Measurements from ENCODE around the gene RBM23. TPM values are rescaled to one million over a fixed set of nuclear protein-coding genes. Genes with fewer than 3 reads are reported as not detected.

Gene RBM23
- total RNA-seq, 1 experiment from 2014 or later: 79.2 TPM

- DNase-seq (ENCODE audit: low read depth): peak; percentile 78
These were observed 32.3 kb downstream of the RBM23 start for GRCh38 chr14:22886500-22887259.

- DNase-seq (ENCODE audit: low read depth): no peak
These were observed 33.0 kb downstream of the RBM23 start for GRCh38 chr14:22885975-22886374.

DNA sequence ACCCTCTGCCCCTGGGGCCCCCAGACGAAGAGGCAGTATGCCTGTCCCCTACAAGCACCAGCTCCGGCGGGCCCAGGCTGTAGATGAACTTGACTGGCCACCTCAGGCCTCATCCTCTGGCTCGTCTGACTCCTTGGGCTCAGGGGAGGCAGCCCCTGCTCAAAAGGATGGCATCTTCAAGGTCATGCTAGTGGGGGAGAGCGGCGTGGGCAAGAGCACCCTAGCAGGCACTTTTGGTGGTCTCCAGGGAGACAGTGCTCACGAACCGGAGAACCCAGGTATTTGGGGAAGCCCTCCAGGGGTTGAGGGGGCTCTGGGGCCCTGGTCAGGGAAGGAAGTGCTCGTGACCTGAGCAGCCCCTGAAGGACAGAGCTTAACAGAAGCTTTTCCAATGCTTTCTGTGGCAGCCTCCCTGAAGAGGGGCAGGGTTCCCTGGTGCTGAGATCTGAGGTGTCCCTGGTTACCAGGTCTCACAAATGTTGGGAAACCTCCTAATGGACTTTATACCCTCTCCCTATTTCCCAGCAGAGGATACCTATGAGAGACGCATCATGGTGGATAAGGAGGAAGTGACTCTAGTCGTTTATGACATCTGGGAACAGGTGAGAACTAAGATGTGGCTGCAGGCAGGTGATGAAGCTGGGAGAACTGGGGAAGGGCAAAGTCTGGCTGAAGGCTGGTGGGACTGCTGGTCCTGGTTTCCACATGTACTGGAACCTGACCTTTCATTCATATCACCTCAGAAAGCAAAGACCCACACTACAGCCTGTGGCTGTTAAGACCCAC, 34.0 kb downstream of the RBM23 start:
- no peak for DNase-seq (ENCODE audit: low read depth)

GRCh38 chr14:22884076-22884737, 34.7 kb downstream of the RBM23 start:
- no peak for DNase-seq (ENCODE audit: low read depth)

DNA sequence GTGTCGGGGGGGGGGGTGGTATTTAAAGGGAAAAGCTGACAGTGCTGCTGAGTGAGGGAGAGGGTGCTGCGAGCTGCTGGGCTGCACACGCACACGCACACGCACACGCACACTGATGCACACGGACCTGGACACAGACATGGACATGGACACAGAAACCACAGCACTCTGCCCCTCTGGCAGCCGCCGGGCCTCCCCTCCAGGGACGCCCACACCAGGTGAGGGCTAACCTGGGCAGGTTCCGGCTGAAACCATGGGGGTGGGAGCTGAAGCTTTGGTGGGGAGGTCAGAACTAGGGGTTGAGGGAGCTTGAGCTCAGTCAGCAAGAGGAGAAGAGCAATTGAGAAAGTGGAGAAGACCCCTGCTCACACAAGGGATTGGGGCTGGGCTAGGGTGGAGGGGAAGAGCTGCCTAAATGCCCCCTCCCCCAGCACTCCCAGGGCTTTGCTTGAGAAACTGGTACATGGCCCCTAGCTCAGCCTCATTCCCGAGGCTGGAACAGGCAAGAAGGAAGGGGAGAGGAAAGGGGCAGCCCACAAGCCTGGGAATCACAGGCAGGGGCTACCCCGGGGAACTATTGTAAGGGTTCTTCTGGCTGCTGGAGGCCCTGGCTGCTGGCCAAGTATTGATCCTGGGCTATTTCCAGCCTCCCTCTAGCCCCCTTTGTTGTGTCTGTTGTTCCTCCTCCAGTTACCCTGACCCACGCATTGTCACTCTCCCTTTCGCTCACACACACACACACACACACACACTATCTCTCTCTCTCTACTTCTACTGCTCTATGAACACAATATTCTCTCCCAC, 35.6 kb downstream of the RBM23 start, which contains the start of gene REM2:
Gene REM2, plus strand, starts transcription at position 50 of the 804 bp plus-strand sequence. Its CDS starts 66 bp downstream, at position 116.
- DNase-seq (ENCODE audit: low read depth): no peak

GRCh38 chr14:22882529-22883172, 36.3 kb downstream of the RBM23 start:
- DNase-seq (ENCODE audit: low read depth): no peak

GRCh38 chr14:22882064-22882463, 36.9 kb downstream of the RBM23 start:
- no peak for DNase-seq (ENCODE audit: low read depth)

GRCh38 chr14:22878271-22879246, 40.4 kb downstream of the RBM23 start:
- no peak for DNase-seq (ENCODE audit: low read depth)

DNA sequence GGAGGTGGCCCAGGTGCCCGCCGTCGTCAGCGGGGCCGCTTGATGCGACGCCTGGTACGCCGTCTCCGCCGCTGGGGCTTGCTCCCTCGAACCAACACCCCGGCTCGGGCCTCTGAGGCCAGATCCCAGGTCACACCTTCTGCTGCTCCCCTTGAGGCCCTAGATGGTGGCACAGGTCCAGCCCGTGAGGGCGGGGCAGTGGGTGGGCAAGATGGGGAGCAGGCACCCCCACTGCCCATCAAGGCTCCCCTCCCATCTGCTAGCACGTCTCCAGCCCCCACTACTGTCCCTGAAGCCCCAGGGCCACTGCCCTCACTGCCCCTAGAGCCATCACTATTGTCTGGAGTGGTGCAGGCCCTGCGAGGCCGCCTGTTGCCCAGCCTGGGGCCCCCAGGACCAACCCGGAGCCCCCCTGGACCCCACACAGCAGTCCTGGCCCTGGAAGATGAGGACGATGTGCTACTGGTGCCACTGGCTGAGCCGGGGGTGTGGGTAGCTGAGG, 41.9 kb downstream of the RBM23 start:
- DNase-seq (ENCODE audit: low read depth): no peak

DNA sequence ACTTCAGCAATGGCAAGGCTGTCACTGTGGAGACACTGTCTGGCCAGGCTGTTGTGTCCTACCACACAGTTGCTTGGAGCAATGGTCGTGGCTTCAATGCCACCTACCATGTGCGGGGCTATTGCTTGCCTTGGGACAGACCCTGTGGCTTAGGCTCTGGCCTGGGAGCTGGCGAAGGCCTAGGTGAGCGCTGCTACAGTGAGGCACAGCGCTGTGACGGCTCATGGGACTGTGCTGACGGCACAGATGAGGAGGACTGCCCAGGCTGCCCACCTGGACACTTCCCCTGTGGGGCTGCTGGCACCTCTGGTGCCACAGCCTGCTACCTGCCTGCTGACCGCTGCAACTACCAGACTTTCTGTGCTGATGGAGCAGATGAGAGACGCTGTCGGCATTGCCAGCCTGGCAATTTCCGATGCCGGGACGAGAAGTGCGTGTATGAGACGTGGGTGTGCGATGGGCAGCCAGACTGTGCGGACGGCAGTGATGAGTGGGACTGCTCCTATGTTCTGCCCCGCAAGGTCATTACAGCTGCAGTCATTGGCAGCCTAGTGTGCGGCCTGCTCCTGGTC, 43.1 kb downstream of the RBM23 start:
- DNase-seq (ENCODE audit: low read depth): no peak

- no peak for DNase-seq (ENCODE audit: low read depth)
These were observed 43.8 kb downstream of the RBM23 start for GRCh38 chr14:22875003-22875747.

DNA sequence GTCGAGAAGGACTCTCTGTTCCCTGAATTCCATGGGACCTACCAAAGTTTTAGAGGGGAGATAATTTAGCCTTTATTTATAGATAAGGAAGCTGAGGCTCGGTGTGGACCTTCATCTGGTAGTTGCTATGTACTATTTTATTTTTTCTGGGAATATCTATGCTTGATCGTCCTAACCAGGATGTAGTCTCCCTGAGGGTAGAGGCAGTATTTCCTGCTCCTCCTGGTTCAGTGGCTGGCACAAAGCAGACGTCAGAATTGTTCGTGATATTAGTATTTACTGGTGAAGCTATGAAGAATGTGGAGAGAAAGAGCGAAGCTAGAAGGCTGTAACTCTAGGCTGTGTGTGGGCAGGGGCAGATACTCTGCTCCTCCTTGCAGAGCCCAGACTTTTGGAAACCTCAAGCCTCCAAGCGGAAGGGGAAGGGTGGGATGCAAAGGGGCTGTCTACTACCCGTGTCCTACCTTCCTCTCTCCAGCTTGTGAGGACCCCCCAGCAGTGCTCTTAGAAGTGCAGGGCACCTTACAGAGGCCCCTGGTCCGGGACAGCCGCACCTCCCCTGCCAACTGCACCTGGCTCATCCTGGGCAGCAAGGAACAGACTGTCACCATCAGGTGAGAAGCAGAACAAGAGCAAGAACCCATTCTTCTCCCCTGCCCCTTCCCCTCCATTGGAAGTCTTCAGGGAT, 46.0 kb downstream of the RBM23 start:
- no peak for DNase-seq (ENCODE audit: low read depth)

DNA sequence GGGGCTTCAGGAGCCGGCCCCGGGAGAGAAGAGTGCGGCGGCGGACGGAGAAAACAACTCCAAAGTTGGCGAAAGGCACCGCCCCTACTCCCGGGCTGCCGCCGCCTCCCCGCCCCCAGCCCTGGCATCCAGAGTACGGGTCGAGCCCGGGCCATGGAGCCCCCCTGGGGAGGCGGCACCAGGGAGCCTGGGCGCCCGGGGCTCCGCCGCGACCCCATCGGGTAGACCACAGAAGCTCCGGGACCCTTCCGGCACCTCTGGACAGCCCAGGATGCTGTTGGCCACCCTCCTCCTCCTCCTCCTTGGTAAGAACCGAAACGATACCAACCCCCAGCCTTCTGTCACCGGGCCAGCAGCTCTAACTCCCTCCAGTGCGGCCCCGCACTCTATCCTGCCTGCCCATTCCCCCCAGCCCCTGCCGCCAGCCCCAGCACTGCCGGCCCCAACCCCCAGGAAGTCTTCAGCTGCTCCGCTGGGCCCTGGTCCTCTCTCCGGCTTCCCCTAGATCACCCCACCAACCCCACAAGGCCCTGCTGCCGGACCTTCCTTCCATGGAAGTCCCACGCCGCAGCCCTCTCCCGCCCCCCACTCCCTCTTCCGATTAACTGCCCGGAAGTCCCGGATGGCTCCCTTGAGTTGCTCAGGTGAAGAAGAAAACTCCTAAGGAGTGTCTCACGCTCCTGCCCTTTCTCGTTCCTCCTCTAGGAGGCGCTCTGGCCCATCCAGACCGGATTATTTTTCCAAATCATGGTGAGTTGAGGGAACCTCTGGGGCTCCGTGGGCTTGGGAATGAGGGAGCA, 46.7 kb downstream of the RBM23 start:
- peak; percentile 71 for DNase-seq (ENCODE audit: low read depth)

DNA sequence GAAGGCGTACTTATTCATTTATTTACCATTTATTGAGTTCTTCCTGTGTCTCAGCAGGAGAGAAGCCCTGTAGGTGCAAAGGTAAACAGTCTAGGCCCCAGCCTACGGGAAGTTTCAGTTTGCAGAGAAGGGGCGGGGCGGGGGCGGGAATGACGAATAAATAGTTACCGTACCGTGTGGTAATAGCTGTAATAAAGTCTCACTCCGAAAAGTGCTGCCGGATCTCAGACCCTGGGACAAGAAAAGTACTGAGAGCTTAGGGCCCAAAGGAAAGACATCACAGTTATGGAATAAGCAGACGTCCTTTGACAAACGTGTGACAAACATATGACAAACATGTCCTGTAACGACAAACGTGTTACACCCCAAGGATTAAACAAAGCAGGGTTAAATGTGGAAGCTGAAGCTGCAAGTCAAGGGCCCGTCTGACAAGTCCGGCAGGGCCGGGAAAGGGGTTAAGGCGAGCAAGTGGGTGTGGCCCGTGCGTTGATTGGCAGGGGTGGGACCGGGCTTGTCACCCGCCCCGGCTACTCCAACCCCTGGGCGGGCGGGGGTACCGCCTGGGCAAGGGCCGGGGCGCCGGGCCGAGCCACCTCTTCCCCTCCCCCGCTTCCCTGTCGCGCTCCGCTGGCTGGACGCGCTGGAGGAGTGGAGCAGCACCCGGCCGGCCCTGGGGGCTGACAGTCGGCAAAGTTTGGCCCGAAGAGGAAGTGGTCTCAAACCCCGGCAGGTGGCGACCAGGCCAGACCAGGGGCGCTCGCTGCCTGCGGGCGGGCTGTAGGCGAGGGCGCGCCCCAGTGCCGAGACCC, 47.5 kb downstream of the RBM23 start, which contains the start of gene LRP10:
Gene LRP10, plus strand, starts transcription at position 517 of the 809 bp plus-strand sequence. CDS start 564 bp downstream, outside the sequence.
- DNase-seq (ENCODE audit: low read depth): peak; percentile 89

DNA sequence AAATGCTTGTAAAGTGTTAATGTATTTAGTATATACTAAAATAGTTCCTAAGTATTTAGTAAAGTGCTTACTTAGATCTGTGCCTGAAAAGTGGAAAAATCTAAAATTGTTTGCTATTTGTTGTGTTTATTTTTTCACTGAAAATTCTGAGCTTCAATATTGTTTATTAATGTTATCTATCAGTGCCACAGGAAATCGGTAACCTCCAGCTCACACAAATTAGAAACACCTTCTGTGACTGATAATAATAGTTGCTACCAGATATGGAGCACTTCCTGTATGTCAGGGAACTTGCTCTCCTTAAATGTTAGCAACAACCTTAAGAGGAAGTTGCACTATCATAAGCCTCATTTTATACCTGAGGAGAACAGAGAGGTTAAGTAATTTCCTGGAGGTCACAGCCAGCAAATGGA, 48.1 kb downstream of the RBM23 start:
- peak; percentile 14 for DNase-seq (ENCODE audit: low read depth)

DNA sequence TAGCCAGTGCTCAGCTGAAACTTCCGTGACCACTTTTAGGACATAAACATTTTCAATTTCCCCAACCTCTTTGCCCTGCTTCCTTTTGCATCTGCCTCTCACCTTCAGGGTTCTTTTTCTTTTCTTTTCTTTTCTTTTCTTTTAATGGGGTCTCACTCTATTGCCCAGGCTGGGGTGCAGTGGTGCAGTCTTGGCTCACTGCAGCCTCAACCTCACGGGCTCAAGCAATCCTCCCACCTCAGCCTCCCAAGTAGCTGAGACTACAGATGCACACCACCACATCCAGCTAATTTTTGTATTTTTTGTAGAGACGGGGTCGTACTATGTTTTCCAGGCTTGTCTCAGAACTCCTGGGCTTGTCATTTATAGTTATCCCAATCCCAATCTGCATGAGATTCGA, 52.1 kb downstream of the RBM23 start:
- DNase-seq (ENCODE audit: low read depth): no peak
